DOHH2 (cell line): Measurements from ENCODE around the gene OR1D5.

Source experiments
- H3F3A ChIP-seq: fragments of 200-600 bp; sonication (generic), shearing (Covaris generic); 2 replicates; pipeline ENCODE4 v1.6.0; 2016; ENCODE audit warnings: antibody characterized with exemption, mild to moderate bottlenecking; ENCODE audit not compliant: control insufficient read depth, insufficient read depth
- H3K27ac ChIP-seq: fragments of 200-600 bp; sonication (generic); 2 replicates; pipeline ENCODE4 v1.5.1; 2014; ENCODE audit warnings: low read depth, mild to moderate bottlenecking, low read length, moderate library complexity
- H3K27me3 ChIP-seq: fragments of 200-600 bp; sonication (generic); 2 replicates; pipeline ENCODE4 v1.6.1; 2014; ENCODE audit warnings: mild to moderate bottlenecking, low read length, mixed read lengths; ENCODE audit not compliant: control insufficient read depth
- H3K36me3 ChIP-seq: fragments of 200-600 bp; sonication (generic); 2 replicates; pipeline ENCODE4 v1.6.1; 2014; ENCODE audit warnings: mild to moderate bottlenecking, low read length, moderate library complexity, mixed read lengths; ENCODE audit not compliant: control insufficient read depth
- H3K4me1 ChIP-seq: fragments of 200-600 bp; sonication (generic); 2 replicates; pipeline ENCODE4 v1.6.1; 2014; ENCODE audit warnings: mild to moderate bottlenecking, low read length, mixed read lengths; ENCODE audit not compliant: control insufficient read depth
- H3K4me2 ChIP-seq: fragments of 200-600 bp; sonication (generic); 2 replicates; pipeline ENCODE4 v1.6.0; 2014; ENCODE audit warnings: mild to moderate bottlenecking, low read length, moderate library complexity
- H3K4me3 ChIP-seq: fragments of 200-600 bp; sonication (generic); 2 replicates; pipeline ENCODE4 v1.5.1; 2014; ENCODE audit warnings: mild to moderate bottlenecking, low read length, mixed read lengths
- H3K79me2 ChIP-seq: fragments of 200-600 bp; sonication (generic); 2 replicates; pipeline ENCODE4 v1.6.1; 2014; ENCODE audit warnings: mild to moderate bottlenecking, low read length, mixed read lengths; ENCODE audit not compliant: control insufficient read depth
- H3K9me2 ChIP-seq: fragments of 200-600 bp; sonication (generic); replicated peaks from 2 replicates; pipeline ENCODE4 v1.6.1; 2014; ENCODE audit warnings: mild to moderate bottlenecking, low read length, mixed read lengths; ENCODE audit not compliant: control insufficient read depth
- H3K9me3 ChIP-seq: fragments of 200-600 bp; sonication (generic); 2 replicates; pipeline ENCODE4 v1.6.1; 2014; ENCODE audit warnings: antibody characterized with exemption, low read length, mixed read lengths; ENCODE audit not compliant: control insufficient read depth, insufficient read depth
- H4K20me1 ChIP-seq: fragments of 200-600 bp; sonication (generic); 2 replicates; pipeline ENCODE4 v1.6.0; 2014; ENCODE audit warnings: low read depth, mild to moderate bottlenecking, antibody characterized with exemption, low read length, moderate library complexity; ENCODE audit not compliant: control insufficient read depth, insufficient read depth
- EZH2phosphoT487 ChIP-seq: fragments of 200-600 bp; sonication (generic); IDR thresholded peaks from 2 replicates; pipeline ENCODE4 v1.6.1; 2017; ENCODE audit warnings: borderline replicate concordance, mild to moderate bottlenecking, antibody characterized with exemption, low read length, moderate library complexity, mixed read lengths
- TF ChIP-seq, protein P1 (sequence below): fragments of 200-600 bp; sonication (generic); IDR thresholded peaks from one replicate; pipeline ENCODE4 v1.5.1; 2014; ENCODE audit warnings: antibody characterized with exemption, mild to moderate bottlenecking, low read depth, low read length; ENCODE audit not compliant: poor library complexity, severe bottlenecking

Gene OR1D5

DNA sequence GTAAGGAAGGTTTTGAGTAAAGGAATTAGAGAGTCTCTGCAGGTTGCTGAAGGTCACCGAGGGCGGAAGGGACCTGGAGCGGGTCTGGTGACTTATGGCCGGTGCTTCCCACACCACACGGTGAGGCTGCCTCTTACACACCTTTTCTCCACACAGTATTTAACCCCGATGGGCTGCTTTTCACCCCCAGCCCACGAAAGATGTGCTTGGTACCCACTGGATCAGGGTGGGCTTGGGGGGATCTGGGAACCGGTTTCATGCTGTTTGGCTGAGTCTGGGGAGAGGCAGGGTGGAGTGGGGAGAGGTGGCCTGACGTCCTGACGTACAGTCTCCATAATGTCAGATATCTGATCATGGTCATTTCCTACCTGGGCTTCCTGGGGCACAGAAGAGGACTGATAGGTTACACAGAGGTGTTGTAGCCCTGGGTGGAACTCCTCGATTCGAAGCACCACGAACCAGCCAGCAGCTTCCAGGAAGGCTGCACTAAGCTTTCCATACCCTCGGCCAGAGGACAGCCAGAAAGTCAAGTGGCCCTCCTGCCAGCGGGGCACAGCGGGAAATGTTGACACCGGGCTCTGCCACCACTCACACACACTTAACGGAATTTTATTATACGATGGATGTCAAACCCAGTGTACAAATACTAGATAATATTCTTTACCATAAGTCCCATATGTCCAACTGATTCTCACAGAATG, 34.0 kb downstream of the OR1D5 start:
- Histone ChIP-seq H4K20me1 (no peaks in the 10 kb centered on the region), H3K79me2 (no peaks in the 10 kb centered on the region), H3K4me1 (no peaks in the 10 kb centered on the region), H3K4me2 (no peak overlapping the region), H3K9me2 (no peaks in the 10 kb centered on the region), H3K27ac (no peak overlapping the region), H3K4me3 (no peak overlapping the region), H3K27me3 (no peaks in the 10 kb centered on the region), H3K36me3 (peaks cover 6% of the 10 kb centered on the region), H3K9me3 (no peaks in the 10 kb centered on the region), H3F3A (no peaks in the 10 kb centered on the region)
- no peak for TF ChIP-seq EZH2phosphoT487
- TF ChIP-seq, protein P1, sequence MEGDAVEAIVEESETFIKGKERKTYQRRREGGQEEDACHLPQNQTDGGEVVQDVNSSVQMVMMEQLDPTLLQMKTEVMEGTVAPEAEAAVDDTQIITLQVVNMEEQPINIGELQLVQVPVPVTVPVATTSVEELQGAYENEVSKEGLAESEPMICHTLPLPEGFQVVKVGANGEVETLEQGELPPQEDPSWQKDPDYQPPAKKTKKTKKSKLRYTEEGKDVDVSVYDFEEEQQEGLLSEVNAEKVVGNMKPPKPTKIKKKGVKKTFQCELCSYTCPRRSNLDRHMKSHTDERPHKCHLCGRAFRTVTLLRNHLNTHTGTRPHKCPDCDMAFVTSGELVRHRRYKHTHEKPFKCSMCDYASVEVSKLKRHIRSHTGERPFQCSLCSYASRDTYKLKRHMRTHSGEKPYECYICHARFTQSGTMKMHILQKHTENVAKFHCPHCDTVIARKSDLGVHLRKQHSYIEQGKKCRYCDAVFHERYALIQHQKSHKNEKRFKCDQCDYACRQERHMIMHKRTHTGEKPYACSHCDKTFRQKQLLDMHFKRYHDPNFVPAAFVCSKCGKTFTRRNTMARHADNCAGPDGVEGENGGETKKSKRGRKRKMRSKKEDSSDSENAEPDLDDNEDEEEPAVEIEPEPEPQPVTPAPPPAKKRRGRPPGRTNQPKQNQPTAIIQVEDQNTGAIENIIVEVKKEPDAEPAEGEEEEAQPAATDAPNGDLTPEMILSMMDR, result no peak

DNA sequence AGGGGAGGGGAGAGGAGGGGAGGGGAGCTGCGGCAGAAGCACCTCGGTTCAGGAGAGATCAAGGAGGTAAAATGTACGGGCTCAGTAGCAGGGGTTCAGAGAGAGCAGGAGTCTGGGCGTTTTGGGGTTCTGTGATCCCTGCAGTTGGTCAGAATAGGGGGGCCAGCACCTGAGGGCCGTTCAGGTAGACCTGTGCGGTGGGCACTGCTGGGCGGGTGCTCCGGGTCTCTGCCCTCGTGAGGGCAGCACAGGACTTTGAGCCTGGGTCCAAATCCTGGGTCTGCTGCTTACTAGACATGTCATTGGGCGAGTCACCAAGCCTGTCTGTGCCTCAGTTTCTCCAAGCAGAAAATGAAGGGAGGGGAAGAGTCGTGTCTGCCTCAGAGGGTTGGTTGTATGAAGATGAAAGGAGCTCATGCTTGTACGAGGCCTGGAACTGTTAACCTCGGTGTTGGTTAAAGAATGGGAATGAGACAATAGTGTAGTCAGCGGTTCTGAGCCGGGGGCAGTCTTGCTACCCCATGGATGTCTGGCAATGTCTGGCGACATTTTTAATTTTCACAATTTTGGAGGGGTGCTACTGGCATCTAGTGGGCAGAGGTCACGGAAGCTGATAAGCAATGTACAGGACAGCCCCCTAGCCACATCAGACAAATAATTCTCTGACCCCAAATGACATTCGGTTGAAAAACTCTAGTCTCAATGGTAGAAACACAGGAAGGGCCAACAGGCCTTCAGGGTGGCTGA, 35.4 kb downstream of the OR1D5 start:
- H3K4me2 ChIP-seq, result no peak overlapping the region
- no peak overlapping the region for H3K27ac ChIP-seq
- TF ChIP-seq, protein P1, result no peak
- no peak for TF ChIP-seq EZH2phosphoT487
- no peaks in the 10 kb centered on the region for H3K27me3 ChIP-seq
- H3K36me3 ChIP-seq, result peaks cover 10% of the 10 kb centered on the region
- H4K20me1 ChIP-seq, result no peaks in the 10 kb centered on the region
- H3K4me3 ChIP-seq, result no peak overlapping the region
- H3K9me2 ChIP-seq, result no peaks in the 10 kb centered on the region
- no peaks in the 10 kb centered on the region for H3K79me2 ChIP-seq
- H3F3A ChIP-seq, result no peaks in the 10 kb centered on the region
- no peaks in the 10 kb centered on the region for H3K4me1 ChIP-seq
- H3K9me3 ChIP-seq, result peaks cover 3% of the 10 kb centered on the region

DNA sequence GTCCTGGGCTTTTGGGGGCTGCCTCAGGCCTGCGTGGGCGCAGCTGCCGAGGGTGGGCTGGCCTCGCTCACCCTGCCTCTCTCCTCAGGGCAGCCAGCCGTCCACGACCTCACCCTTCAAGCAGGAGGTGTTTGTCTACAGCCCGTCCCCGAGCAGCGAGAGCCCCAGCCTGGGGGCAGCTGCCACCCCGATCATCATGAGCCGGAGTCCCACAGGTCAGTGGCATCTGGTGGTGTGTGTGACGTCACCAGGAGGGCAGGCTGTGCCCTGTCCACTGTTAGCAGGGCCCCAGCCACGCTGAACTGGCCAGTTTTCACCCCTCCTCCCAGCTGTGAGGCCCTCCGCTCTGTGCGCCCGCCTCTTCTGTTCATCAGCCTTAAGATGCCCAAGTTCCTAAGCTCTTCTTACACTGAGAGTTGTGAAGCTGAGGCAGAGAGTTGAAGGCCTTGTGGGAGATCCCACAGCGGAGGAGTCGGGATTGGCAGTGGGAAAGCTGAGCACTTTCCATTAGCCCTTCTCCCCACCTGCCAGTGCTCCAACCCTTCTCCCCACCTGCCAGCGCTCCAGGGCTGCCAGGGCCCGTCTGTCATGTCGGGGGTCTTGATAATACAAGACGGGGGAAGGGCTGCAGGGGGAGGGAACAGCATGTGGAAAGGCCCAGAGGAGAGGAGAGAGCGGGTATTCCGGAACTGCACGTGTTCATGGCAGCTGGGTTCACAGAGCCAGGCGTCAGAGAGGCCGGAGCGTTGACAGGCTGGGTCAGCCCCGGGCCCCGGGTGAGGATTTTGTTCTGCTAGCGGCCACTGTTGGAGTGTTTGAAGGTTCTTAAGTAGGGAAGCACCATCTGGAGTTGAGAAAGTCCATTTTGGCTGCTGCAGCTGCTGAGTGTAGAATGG, 36.3 kb downstream of the OR1D5 start:
- Histone ChIP-seq H3K36me3 (peaks cover 17% of the 10 kb centered on the region), H3K4me3 (no peak overlapping the region)

More for the DNA sequence above, 36.3 kb downstream of the OR1D5 start:
- H3K27me3 ChIP-seq, result no peaks in the 10 kb centered on the region
- H3K79me2 ChIP-seq, result no peaks in the 10 kb centered on the region
- no peak overlapping the region for H3K27ac ChIP-seq
- H3K4me1 ChIP-seq, result no peaks in the 10 kb centered on the region
- no peaks in the 10 kb centered on the region for H4K20me1 ChIP-seq
- H3K9me2 ChIP-seq, result no peaks in the 10 kb centered on the region
- no peak overlapping the region for H3K4me2 ChIP-seq
- no peaks in the 10 kb centered on the region for H3F3A ChIP-seq
- H3K9me3 ChIP-seq, result peaks cover 10% of the 10 kb centered on the region
- TF ChIP-seq EZH2phosphoT487, result no peak
- TF ChIP-seq, protein P1, result no peak
